Mucosa of rectum (tissue), 2 donors: ENCODE results near the gene PIEZO2.

Source experiments
- H3K27ac ChIP-seq, 2 donors: one replicate each; pipeline ENCODE4 v1.7.0; 2013; ENCODE audit warnings: inconsistent platforms in 2 of 2, low read depth in 2 of 2, low read length in 2 of 2
- H3K27me3 ChIP-seq, 2 donors: one replicate each; pipeline ENCODE4 v1.7.0; 2013; ENCODE audit warnings: low read length in 2 of 2; ENCODE audit not compliant: control insufficient read depth in 2 of 2, insufficient read depth in 2 of 2
- H3K36me3 ChIP-seq, 2 donors: one replicate each; pipeline ENCODE4 v1.7.0; 2013; ENCODE audit warnings: low read length in 2 of 2; ENCODE audit not compliant: control insufficient read depth in 2 of 2, insufficient read depth in 2 of 2
- H3K4me1 ChIP-seq, 2 donors: one replicate each; pipeline ENCODE4 v1.7.0; 2013; ENCODE audit warnings: low read length in 2 of 2, mild to moderate bottlenecking in 1 of 2; ENCODE audit not compliant: control insufficient read depth in 2 of 2, insufficient read depth in 2 of 2
- H3K4me3 ChIP-seq, 2 donors: one replicate each; pipeline ENCODE4 v1.7.0; 2013; ENCODE audit warnings: low read length in 2 of 2
- H3K9ac ChIP-seq, 2 donors: one replicate each; pipeline ENCODE4 v1.7.0; 2013; ENCODE audit warnings: low read length in 2 of 2, low read depth in 1 of 2, mild to moderate bottlenecking in 1 of 2
- H3K9me3 ChIP-seq, 2 donors: one replicate each; pipeline ENCODE4 v1.7.0; 2013; ENCODE audit warnings: low read length in 2 of 2; ENCODE audit not compliant: control insufficient read depth in 2 of 2
- donor health status: healthy.
- donor health status: Normal muscosa, but diverticular disease.

Gene PIEZO2

GRCh38 chr18:11114653-11115052 lies 34.7 kb downstream of the PIEZO2 start:
- Histone ChIP-seq H3K9ac (no peak overlapping the region), H3K27me3 (no peaks in the 10 kb centered on the region), H3K9me3 (no peaks in the 10 kb centered on the region), H3K27ac (no peak overlapping the region), H3K36me3 (no peaks in the 10 kb centered on the region), H3K4me1 (no peaks in the 10 kb centered on the region), H3K4me3 (no peak overlapping the region)

GRCh38 chr18:11113937-11114336 lies 35.4 kb downstream of the PIEZO2 start:
- Histone ChIP-seq H3K9ac (no peak overlapping the region), H3K36me3 (no peaks in the 10 kb centered on the region), H3K9me3 (no peaks in the 10 kb centered on the region), H3K4me1 (no peaks in the 10 kb centered on the region), H3K4me3 (no peak overlapping the region), H3K27me3 (no peaks in the 10 kb centered on the region), H3K27ac (no peak overlapping the region)

GRCh38 chr18:11113046-11113548 lies 36.3 kb downstream of the PIEZO2 start:
- H3K4me3 ChIP-seq = no peak overlapping the region
- H3K4me1 ChIP-seq = no peaks in the 10 kb centered on the region
- no peak overlapping the region for H3K27ac ChIP-seq
- no peak overlapping the region for H3K9ac ChIP-seq
- H3K9me3 ChIP-seq = no peaks in the 10 kb centered on the region
- no peaks in the 10 kb centered on the region for H3K36me3 ChIP-seq
- no peaks in the 10 kb centered on the region for H3K27me3 ChIP-seq

GRCh38 chr18:11112286-11112685 lies 37.1 kb downstream of the PIEZO2 start:
- no peak overlapping the region for H3K9ac ChIP-seq
- H3K27ac ChIP-seq = no peak overlapping the region
- no peaks in the 10 kb centered on the region for H3K4me1 ChIP-seq
- H3K36me3 ChIP-seq = no peaks in the 10 kb centered on the region
- no peaks in the 10 kb centered on the region for H3K9me3 ChIP-seq
- H3K27me3 ChIP-seq = no peaks in the 10 kb centered on the region
- no peak overlapping the region for H3K4me3 ChIP-seq

GRCh38 chr18:11110509-11110908 lies 38.9 kb downstream of the PIEZO2 start:
- Histone ChIP-seq H3K9ac (no peak overlapping the region), H3K9me3 (no peaks in the 10 kb centered on the region), H3K4me1 (peaks cover 0 to 2% of the 10 kb centered on the region in 2 donors), H3K27ac (no peak overlapping the region), H3K4me3 (no peak overlapping the region), H3K36me3 (no peaks in the 10 kb centered on the region), H3K27me3 (no peaks in the 10 kb centered on the region)

- Histone ChIP-seq H3K9me3 (no peaks in the 10 kb centered on the region), H3K36me3 (no peaks in the 10 kb centered on the region), H3K4me3 (no peak overlapping the region), H3K9ac (no peak overlapping the region), H3K4me1 (peaks cover 0 to 2% of the 10 kb centered on the region in 2 donors), H3K27me3 (no peaks in the 10 kb centered on the region), H3K27ac (no peak overlapping the region)
These were observed 40.4 kb downstream of the PIEZO2 start for GRCh38 chr18:11108947-11109346.

GRCh38 chr18:11106894-11107293 lies 42.5 kb downstream of the PIEZO2 start:
- H3K9me3 ChIP-seq = no peaks in the 10 kb centered on the region
- H3K36me3 ChIP-seq = no peaks in the 10 kb centered on the region
- no peaks in the 10 kb centered on the region for H3K27me3 ChIP-seq
- H3K4me3 ChIP-seq = no peak overlapping the region
- peaks cover 0 to 2% of the 10 kb centered on the region in 2 donors for H3K4me1 ChIP-seq
- no peak overlapping the region for H3K27ac ChIP-seq
- no peak overlapping the region for H3K9ac ChIP-seq

GRCh38 chr18:11105463-11105862 lies 43.9 kb downstream of the PIEZO2 start:
- Histone ChIP-seq H3K9me3 (no peaks in the 10 kb centered on the region), H3K4me1 (peaks cover 0 to 2% of the 10 kb centered on the region in 2 donors), H3K9ac (no peak overlapping the region), H3K4me3 (no peak overlapping the region), H3K27ac (no peak overlapping the region), H3K27me3 (no peaks in the 10 kb centered on the region), H3K36me3 (no peaks in the 10 kb centered on the region)

- Histone ChIP-seq H3K36me3 (no peaks in the 10 kb centered on the region), H3K27ac (no peak overlapping the region), H3K27me3 (no peaks in the 10 kb centered on the region), H3K4me3 (no peak overlapping the region), H3K4me1 (peaks cover 0 to 2% of the 10 kb centered on the region in 2 donors), H3K9me3 (no peaks in the 10 kb centered on the region), H3K9ac (no peak overlapping the region)
These were observed 45.1 kb downstream of the PIEZO2 start for GRCh38 chr18:11104307-11104706.

GRCh38 chr18:11096839-11097750 lies 52.3 kb downstream of the PIEZO2 start:
- Histone ChIP-seq H3K27ac (no peak overlapping the region), H3K27me3 (no peaks in the 10 kb centered on the region), H3K9ac (no peak overlapping the region), H3K4me3 (no peak overlapping the region), H3K9me3 (no peaks in the 10 kb centered on the region), H3K36me3 (no peaks in the 10 kb centered on the region), H3K4me1 (no peaks in the 10 kb centered on the region)
